Measurements from ENCODE around the gene CDH22.

CDH22 gene

DNA sequence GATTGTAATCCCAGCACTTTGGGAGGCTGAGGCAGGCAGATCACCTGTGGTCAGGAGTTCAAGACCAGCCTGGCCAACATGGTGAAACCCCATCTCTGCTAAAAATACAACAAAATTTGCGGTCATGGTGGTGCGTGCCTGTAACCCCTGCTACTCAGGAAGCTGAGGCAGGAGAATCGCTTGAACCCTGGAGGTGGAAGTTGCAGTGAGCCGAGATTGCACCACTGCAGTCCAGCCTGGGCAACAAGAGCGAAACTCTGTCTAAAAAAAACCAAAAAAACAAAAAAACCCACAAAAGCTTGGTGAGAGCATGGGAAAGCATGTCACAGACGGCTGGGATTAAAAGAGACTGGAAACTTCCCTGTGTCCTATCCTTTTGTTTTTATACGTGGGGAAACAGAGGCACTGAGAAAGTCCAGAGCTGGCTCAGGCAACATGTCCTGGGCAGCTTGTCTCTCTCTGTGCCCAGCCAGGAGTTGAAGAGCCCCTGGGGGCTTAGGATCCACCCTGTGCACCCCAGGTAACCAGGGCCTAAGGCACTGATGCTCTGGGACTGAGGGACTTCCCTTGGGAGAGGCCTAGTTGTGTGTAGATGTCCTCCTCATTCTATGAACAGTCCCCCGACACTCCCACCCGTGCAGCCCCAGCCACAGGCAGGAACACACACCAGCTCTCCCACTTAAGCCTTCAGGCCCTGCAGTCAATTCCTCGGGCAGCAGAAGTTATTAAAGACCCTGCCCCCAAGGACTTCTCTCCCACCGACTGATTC is 174.2 kb downstream of the CDH22 start:
- no peak for DNase-seq

GRCh38 chr20:46132705-46133120 is 175.6 kb downstream of the CDH22 start:
- DNase-seq = peak; percentile 32

GRCh38 chr20:46131396-46131795 is 176.9 kb downstream of the CDH22 start:
- DNase-seq = no peak

GRCh38 chr20:46130534-46130933 is 177.8 kb downstream of the CDH22 start:
- no peak for DNase-seq

GRCh38 chr20:46129955-46130481 is 178.3 kb downstream of the CDH22 start:
- no peak for DNase-seq

- no peak for DNase-seq
Measured at GRCh38 chr20:46128310-46129151, 179.8 kb downstream of the CDH22 start.

DNA sequence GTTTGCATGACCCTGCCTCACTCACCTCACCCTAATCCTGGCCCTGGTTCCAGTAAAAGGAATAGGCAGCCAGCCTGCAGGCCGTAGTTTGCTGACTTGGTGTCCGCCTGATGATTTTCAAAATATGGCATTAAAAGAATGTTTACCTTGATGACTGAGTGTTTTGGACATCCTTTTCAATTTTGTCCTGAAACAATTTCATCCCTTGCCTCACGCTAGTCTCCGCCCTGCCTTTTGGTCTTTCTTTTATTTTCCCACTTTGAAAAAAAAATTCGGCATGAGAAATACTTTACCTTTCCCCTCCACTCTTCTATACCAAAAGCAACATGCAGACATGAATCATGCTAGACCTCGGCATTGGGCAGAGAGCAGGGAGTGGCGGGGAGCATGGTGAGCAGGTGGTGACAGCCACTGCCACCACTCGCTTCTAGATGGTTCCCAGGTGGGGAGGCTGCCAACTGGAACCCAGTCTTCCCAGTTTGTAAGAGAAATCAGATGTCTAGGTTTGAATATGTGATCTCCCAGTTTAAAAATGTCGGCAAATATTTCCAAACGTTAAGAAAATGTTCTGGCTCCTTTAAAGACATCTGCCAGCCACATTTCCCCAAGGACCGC is 180.8 kb downstream of the CDH22 start:
- no peak for DNase-seq

DNA sequence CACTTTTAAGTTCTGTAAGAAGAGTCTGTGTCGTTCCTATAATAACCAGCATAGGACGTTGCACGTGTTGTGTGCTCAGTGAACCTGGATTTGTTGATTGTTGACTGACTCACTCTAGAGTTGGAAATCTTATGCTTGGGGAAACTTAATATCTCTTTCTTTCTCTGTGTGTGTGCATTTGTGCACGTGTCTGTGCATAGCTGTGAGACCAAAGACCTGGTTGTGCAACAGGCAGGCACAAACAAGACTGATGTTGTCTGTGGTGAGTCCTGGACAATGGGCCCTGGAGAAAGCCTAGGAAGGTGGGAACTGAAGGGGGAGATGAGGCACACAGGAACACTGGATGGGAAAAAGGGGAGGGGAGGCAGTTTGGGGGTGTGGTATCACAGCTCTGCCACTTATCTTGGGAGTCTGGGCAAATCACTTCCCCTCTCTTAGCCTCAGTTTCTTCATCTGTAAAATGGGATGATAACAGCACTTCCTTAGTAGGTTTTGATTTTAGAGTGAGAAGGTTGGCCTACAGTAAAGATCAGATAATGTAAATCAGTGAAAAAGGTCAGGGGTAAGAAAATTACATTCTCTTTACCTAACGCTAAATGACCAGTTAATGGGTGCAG is 181.8 kb downstream of the CDH22 start:
- no peak for DNase-seq
